ENCODE measurements around the gene COL4A2. TPM values are rescaled to one million over a fixed set of nuclear protein-coding genes. Genes with fewer than 3 reads are reported as not detected.

The COL4A2 gene
- total RNA-seq, 1 experiment from 2014 or later = 66.0 TPM

DNA sequence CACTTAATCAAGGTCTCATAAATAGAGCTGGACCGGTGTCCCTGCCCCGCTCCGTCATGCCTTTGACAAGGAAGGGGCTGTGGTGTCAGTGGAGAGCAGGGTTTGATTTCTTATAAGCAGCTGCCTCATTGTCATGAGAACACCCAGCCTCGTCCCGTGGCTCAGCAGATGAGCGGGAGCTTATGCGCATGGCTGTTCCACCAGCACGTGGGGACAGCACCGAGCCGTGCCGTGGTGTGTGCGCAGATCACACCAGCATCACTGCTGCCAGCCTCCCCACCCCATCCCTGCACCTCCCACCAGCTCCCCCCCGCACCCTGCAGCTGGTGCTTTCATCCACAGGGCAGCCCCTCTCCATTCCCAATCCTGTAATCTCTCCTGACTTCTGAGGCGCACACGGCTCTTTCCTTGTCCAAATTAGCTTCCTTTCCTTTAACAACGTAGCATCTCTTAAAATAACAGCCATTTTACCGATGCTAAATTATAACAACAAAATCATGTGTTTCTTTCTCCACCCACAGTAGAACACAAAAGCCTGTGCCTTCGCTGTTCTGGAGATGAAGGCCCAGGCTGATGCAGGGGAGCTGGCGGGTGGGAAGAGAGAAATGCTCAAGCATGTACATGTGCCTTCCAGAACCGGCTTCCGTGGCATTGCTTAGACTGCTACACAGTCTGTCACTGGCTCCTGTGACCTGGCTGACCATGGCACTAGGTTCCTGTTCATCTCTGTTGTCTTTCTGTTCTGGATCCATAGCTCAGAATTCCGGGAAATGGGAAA lies 157.7 kb downstream of the COL4A2 start:
- ChIA-PET CTCF (interaction anchor here (0.7 to 2.0 kb wide), 2 partner anchors 9 to 1503 kb away, joined by 4 to 10 read pairs; no protein-coding TSS in a partner anchor), POLR2A (no interaction called here)
- TF ChIP-seq CTCF (IDR thresholded peaks at IDR 0.05; ENCODE audit: unreplicated experiment) = no peak
- no peaks in the 10 kb centered on the region for H3K27me3 Mint-ChIP-seq (ENCODE audit: insufficient read depth, unreplicated experiment)
- no peak overlapping the region for H3K4me3 Mint-ChIP-seq (ENCODE audit: unreplicated experiment)
- H3K36me3 Mint-ChIP-seq (ENCODE audit: insufficient read depth, unreplicated experiment) = peaks cover 14% of the 10 kb centered on the region
- intact Hi-C loops (cut with micrococcal nuclease) = no loop called here
- BruUV-seq (replicated peaks) = no TSS peak
- no peak for DNase-seq (ENCODE audit: unreplicated experiment)
- no peaks in the 10 kb centered on the region for H3K4me1 Mint-ChIP-seq (ENCODE audit: insufficient read depth, unreplicated experiment)
- H3K9me3 Mint-ChIP-seq (ENCODE audit: unreplicated experiment) = no peaks in the 10 kb centered on the region
- no peak overlapping the region for H3K27ac Mint-ChIP-seq (ENCODE audit: low read depth, unreplicated experiment)

DNA sequence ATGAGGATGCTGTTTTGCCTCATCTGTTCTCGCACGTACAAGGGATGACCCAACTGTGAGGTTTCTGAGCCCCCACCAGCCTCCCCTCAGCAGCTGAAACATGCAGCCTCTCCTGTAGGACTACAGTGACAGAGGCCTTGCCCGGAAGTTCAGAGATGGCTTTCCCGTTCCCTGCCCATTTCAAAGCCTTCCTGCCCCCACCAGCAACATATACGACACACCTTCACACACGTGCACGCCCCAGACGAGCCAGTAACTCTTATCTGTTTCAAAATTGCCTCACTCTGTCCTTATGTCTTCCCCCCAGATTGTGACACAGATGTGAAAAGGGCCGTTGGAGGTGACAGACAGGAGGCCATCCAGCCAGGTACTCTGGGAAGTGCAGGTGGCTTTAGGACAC lies 158.6 kb downstream of the COL4A2 start:
- Mint-ChIP-seq H3K4me3 (ENCODE audit: unreplicated experiment) (no peak overlapping the region), H3K36me3 (ENCODE audit: insufficient read depth, unreplicated experiment) (peaks cover 9% of the 10 kb centered on the region), H3K27ac (ENCODE audit: low read depth, unreplicated experiment) (no peak overlapping the region), H3K27me3 (ENCODE audit: insufficient read depth, unreplicated experiment) (no peaks in the 10 kb centered on the region), H3K4me1 (ENCODE audit: insufficient read depth, unreplicated experiment) (no peaks in the 10 kb centered on the region), H3K9me3 (ENCODE audit: unreplicated experiment) (no peaks in the 10 kb centered on the region)
- BruUV-seq (replicated peaks) = no TSS peak
- CTCF ChIA-PET = interaction anchor here (2.0 kb wide), 1 partner anchor 10 kb away, joined by 10 read pairs; no protein-coding TSS in a partner anchor
- TF ChIP-seq CTCF (IDR thresholded peaks at IDR 0.05; ENCODE audit: unreplicated experiment) = no peak
- no peak for DNase-seq (ENCODE audit: unreplicated experiment)
- intact Hi-C loops (cut with micrococcal nuclease) = no loop called here
- POLR2A ChIA-PET = no interaction called here

GRCh38 chr13:110466266-110466915 lies 159.3 kb downstream of the COL4A2 start:
- TF ChIP-seq CTCF (IDR thresholded peaks at IDR 0.05; ENCODE audit: unreplicated experiment) = no peak
- peaks cover 8% of the 10 kb centered on the region for H3K36me3 Mint-ChIP-seq (ENCODE audit: insufficient read depth, unreplicated experiment)
- H3K4me1 Mint-ChIP-seq (ENCODE audit: insufficient read depth, unreplicated experiment) = no peaks in the 10 kb centered on the region
- CTCF ChIA-PET = no interaction called here
- H3K27ac Mint-ChIP-seq (ENCODE audit: low read depth, unreplicated experiment) = no peak overlapping the region
- no peaks in the 10 kb centered on the region for H3K27me3 Mint-ChIP-seq (ENCODE audit: insufficient read depth, unreplicated experiment)
- DNase-seq (ENCODE audit: unreplicated experiment) = no peak
- POLR2A ChIA-PET = no interaction called here
- H3K9me3 Mint-ChIP-seq (ENCODE audit: unreplicated experiment) = no peaks in the 10 kb centered on the region
- H3K4me3 Mint-ChIP-seq (ENCODE audit: unreplicated experiment) = no peak overlapping the region
- no TSS peak for BruUV-seq (replicated peaks)
- intact Hi-C loops (cut with micrococcal nuclease) = no loop called here

DNA sequence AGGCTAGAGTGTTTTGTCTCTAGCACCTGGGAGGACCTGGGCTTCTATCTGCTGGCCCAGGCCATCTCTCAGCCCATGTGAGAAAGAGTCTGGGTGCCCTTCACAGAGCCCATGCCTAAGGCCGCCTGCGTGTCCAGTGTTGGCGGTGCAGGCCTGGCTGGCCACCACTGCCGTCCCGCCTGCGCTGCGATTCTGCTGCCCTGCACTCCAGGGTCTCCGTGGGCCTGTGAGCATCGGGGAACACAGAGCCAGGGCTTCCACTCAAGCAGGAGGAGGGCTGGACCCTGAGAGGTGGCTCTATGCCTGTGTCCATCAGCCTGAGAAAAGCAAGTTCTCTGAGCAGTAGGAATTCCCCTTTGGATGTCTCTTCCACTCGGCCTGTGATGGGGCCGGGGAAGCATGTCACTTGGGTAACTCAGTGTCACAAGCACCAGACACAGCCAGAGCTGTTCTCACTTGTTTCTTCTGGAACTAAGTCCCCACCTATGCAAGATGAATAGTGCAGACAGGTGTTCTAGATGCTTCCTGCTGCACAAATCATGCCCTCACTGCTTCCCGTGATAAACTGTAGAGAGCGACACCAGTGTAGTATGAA lies 160.5 kb downstream of the COL4A2 start:
- H3K36me3 Mint-ChIP-seq (ENCODE audit: insufficient read depth, unreplicated experiment) = peaks cover 7% of the 10 kb centered on the region
- no peak for DNase-seq (ENCODE audit: unreplicated experiment)
- TF ChIP-seq CTCF (IDR thresholded peaks at IDR 0.05; ENCODE audit: unreplicated experiment) = no peak
- no peaks in the 10 kb centered on the region for H3K9me3 Mint-ChIP-seq (ENCODE audit: unreplicated experiment)
- intact Hi-C loops (cut with micrococcal nuclease) = no loop called here
- POLR2A ChIA-PET = no interaction called here
- no peaks in the 10 kb centered on the region for H3K27me3 Mint-ChIP-seq (ENCODE audit: insufficient read depth, unreplicated experiment)
- H3K27ac Mint-ChIP-seq (ENCODE audit: low read depth, unreplicated experiment) = no peak overlapping the region
- H3K4me3 Mint-ChIP-seq (ENCODE audit: unreplicated experiment) = no peak overlapping the region
- no TSS peak for BruUV-seq (replicated peaks)
- H3K4me1 Mint-ChIP-seq (ENCODE audit: insufficient read depth, unreplicated experiment) = no peaks in the 10 kb centered on the region
- CTCF ChIA-PET = no interaction called here
